ENCODE results near the gene NPPB. TPM values are rescaled to one million over a fixed set of nuclear protein-coding genes. Genes with fewer than 3 reads are reported as not detected.

NPPB gene
- total RNA-seq, 1 donor from 2014 or later = not detected

- no peak for DNase-seq
- no peaks in the 10 kb centered on the region for H3K36me3 Mint-ChIP-seq (ENCODE audit: low read depth)
- H3K4me1 Mint-ChIP-seq = peaks cover 2% of the 10 kb centered on the region
- H3K9me3 Mint-ChIP-seq = no peaks in the 10 kb centered on the region
- intact Hi-C loops (cut with micrococcal nuclease) = no loop called here
- H3K4me3 Mint-ChIP-seq = no peak overlapping the region
- peaks cover 6% of the 10 kb centered on the region for H3K27me3 Mint-ChIP-seq
- H3K27ac Mint-ChIP-seq = no peak overlapping the region
Observed at GRCh38 chr1:11878081-11878890, 19.5 kb upstream of the NPPB start.

GRCh38 chr1:11877074-11877473 lies 18.3 kb upstream of the NPPB start:
- Mint-ChIP-seq H3K36me3 (ENCODE audit: low read depth) (no peaks in the 10 kb centered on the region), H3K27me3 (peaks cover 9% of the 10 kb centered on the region), H3K9me3 (no peaks in the 10 kb centered on the region), H3K27ac (no peak overlapping the region), H3K4me1 (no peaks in the 10 kb centered on the region), H3K4me3 (no peak overlapping the region)
- no peak for DNase-seq
- intact Hi-C loops (cut with micrococcal nuclease) = no loop called here

DNA sequence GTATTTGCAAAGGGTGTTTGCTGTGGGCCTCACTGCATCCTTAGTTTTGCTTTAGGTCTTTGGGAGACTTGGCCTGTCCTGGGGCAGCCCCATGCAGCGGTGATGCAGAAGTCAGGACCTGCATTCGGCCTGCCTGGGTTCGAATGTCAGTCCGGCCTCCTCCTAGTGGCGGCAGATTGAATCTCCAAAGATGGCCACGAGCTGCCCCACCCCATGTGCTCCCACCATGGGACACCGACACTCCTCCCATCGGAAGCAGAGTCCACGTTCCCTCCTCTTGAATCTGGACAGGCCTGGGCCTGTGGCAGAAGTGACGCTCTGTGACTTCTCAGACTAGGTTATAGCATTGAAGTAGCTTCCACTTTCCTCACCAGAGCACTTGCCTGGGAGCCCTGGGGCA lies 16.3 kb upstream of the NPPB start:
- intact Hi-C loops (cut with micrococcal nuclease) = no loop called here
- Mint-ChIP-seq H3K27ac (no peak overlapping the region), H3K4me1 (no peaks in the 10 kb centered on the region), H3K27me3 (peaks cover 9% of the 10 kb centered on the region), H3K9me3 (no peaks in the 10 kb centered on the region), H3K4me3 (no peak overlapping the region), H3K36me3 (ENCODE audit: low read depth) (no peaks in the 10 kb centered on the region)
- no peak for DNase-seq

DNA sequence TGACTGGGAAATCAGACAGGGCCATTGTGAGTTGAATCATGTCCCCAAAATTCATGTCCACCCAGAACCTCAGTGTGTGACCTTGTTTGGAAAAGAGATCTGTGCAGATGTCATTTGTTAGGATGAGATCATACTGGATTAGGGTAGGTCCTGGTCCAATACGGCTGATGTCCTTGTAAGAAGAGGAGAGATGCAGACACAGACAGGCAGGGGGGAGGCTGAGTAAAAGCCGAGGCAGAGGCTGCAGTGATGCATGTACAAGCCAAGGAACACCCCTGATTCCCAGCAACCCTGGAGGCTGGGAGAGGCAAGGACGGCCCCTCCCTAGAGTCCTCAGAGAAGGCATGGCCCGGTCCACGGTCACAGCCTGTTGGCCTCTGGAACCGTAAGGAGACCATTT lies 15.9 kb upstream of the NPPB start:
- DNase-seq = no peak
- intact Hi-C loops (cut with micrococcal nuclease) = no loop called here
- H3K36me3 Mint-ChIP-seq (ENCODE audit: low read depth) = no peaks in the 10 kb centered on the region
- H3K9me3 Mint-ChIP-seq = no peaks in the 10 kb centered on the region
- no peak overlapping the region for H3K27ac Mint-ChIP-seq
- no peaks in the 10 kb centered on the region for H3K4me1 Mint-ChIP-seq
- H3K4me3 Mint-ChIP-seq = no peak overlapping the region
- H3K27me3 Mint-ChIP-seq = peaks cover 9% of the 10 kb centered on the region

DNA sequence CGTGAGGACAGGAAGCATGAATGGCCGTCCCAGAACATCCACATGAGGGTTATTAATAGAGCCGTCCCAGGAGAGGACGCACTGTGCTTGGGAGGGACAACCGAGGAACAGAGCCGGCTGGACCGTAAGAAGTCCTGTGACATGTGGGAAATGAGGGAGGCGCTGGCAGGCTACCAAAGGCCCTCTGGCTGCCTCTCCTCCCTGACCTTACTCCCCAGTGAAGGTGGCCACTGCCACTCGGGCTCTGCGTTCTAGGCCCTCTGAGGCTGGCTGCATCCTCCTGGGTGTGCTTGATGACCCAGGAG lies 15.5 kb upstream of the NPPB start:
- no peaks in the 10 kb centered on the region for H3K9me3 Mint-ChIP-seq
- H3K27ac Mint-ChIP-seq = no peak overlapping the region
- H3K27me3 Mint-ChIP-seq = peaks cover 11% of the 10 kb centered on the region
- no peaks in the 10 kb centered on the region for H3K4me1 Mint-ChIP-seq
- H3K4me3 Mint-ChIP-seq = no peak overlapping the region
- DNase-seq = no peak
- intact Hi-C loops (cut with micrococcal nuclease) = no loop called here
- no peaks in the 10 kb centered on the region for H3K36me3 Mint-ChIP-seq (ENCODE audit: low read depth)

DNA sequence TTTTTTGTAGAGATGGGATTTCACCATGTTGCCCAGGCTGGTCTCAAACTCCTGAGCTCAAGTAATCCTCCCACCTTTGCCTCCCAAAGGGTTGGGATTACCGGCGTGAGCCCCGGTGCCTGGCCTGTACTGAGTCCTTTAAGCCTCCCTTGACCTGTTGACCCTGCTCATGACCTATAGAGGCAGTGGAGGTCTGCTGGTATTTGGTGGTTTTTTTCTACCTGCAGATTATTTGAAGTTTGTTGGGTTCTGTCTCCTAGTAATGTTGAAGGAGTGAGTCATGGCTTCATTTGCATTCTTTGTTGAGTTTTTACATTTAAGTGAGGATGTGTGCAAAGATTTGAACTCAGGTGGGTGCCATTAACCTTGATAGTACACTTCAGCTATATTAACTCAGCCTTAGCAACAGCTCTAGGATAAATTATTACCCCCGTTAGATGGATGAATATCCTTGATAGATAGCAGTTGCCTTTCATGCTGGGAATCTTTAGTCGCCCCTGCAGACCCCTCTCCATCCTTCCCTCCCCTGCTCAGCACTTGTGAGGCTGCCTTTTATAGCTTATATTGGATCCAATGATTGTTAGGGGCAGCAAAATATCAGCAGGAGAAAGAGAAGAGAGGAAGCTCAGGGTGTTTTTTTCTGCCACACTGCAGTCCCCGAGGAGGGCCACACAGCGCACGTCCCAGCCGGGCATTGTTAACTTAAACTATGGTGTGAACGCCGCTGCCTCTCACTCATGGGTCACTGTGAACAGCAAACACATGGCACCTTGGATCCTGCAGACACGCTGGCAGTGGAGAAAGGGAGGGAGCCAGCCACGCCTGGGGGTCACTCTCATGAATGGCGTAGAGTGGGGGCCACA lies 14.9 kb upstream of the NPPB start:
- intact Hi-C loops (cut with micrococcal nuclease) = no loop called here
- no peak overlapping the region for H3K4me3 Mint-ChIP-seq
- no peaks in the 10 kb centered on the region for H3K36me3 Mint-ChIP-seq (ENCODE audit: low read depth)
- no peak for DNase-seq
- no peaks in the 10 kb centered on the region for H3K9me3 Mint-ChIP-seq
- no peaks in the 10 kb centered on the region for H3K4me1 Mint-ChIP-seq
- H3K27ac Mint-ChIP-seq = no peak overlapping the region
- H3K27me3 Mint-ChIP-seq = peaks cover 11% of the 10 kb centered on the region

- Mint-ChIP-seq H3K27ac (no peak overlapping the region), H3K4me1 (no peaks in the 10 kb centered on the region), H3K36me3 (ENCODE audit: low read depth) (no peaks in the 10 kb centered on the region), H3K4me3 (no peak overlapping the region), H3K9me3 (no peaks in the 10 kb centered on the region), H3K27me3 (peaks cover 11% of the 10 kb centered on the region)
- intact Hi-C loops (cut with micrococcal nuclease) = no loop called here
- no peak for DNase-seq
Observed at GRCh38 chr1:11872545-11872944, 13.8 kb upstream of the NPPB start.

DNA sequence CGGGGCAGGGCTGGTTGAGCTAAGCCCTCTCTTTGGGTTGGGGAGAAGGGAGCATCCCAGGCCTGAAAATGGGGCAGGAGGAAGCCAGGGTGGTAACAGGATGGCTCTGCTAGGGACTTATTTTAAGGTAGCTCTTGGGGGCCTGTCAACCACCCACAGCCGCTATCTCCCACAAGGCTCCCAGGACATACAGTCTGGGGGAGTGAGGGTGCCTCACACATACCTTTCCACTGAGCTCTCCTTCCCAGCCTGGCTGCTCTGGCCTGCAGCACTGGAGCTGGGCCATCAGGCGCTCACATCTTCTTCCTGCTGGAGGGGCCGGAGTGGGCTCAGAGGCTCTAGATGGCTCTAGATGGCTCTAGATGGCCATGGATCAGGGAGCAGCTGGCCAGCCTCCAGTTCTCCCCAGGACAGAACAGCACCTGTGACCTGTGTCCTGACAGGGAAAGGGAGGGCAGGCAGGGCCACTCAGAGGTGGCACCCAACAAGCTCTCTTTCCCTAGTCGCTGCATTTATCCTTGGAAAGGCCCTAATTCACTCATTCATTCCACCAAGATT lies 11.0 kb upstream of the NPPB start:
- no peaks in the 10 kb centered on the region for H3K36me3 Mint-ChIP-seq (ENCODE audit: low read depth)
- intact Hi-C loops (cut with micrococcal nuclease) = no loop called here
- no peak overlapping the region for H3K4me3 Mint-ChIP-seq
- no peak overlapping the region for H3K27ac Mint-ChIP-seq
- H3K4me1 Mint-ChIP-seq = no peaks in the 10 kb centered on the region
- peaks cover 7% of the 10 kb centered on the region for H3K27me3 Mint-ChIP-seq
- H3K9me3 Mint-ChIP-seq = no peaks in the 10 kb centered on the region
- DNase-seq = no peak

GRCh38 chr1:11869104-11869503 lies 10.4 kb upstream of the NPPB start:
- no peak for DNase-seq
- Mint-ChIP-seq H3K4me3 (no peak overlapping the region), H3K27ac (no peak overlapping the region), H3K27me3 (peaks cover 5% of the 10 kb centered on the region), H3K4me1 (no peaks in the 10 kb centered on the region), H3K9me3 (no peaks in the 10 kb centered on the region), H3K36me3 (ENCODE audit: low read depth) (no peaks in the 10 kb centered on the region)
- intact Hi-C loops (cut with micrococcal nuclease) = no loop called here

- H3K9me3 Mint-ChIP-seq = no peaks in the 10 kb centered on the region
- H3K36me3 Mint-ChIP-seq (ENCODE audit: low read depth) = no peaks in the 10 kb centered on the region
- intact Hi-C loops (cut with micrococcal nuclease) = no loop called here
- DNase-seq = no peak
- H3K4me1 Mint-ChIP-seq = no peaks in the 10 kb centered on the region
- H3K27me3 Mint-ChIP-seq = peaks cover 5% of the 10 kb centered on the region
- H3K4me3 Mint-ChIP-seq = no peak overlapping the region
- H3K27ac Mint-ChIP-seq = no peak overlapping the region
Observed at GRCh38 chr1:11868331-11868980, 9.7 kb upstream of the NPPB start.

DNA sequence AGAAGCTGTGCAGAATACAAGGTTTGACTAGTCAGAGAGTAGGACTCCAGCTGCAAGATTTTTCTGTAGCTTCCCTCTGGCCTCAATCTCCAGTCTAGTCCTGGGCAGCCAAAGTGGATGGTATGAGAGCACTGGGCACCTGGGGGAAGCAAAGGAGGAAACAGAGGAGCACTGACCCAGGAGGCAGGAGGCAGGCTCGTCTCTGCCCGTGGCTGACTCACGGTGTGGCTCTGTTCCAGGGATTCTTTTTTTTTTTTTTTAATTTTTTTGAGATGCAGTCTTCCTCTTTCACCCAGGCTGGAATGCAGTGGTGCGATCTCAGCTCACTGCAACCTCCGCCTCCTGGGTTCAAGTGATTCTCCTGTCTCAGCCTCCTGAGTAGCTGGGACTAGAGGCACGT lies 4.1 kb upstream of the NPPB start:
- no peaks in the 10 kb centered on the region for H3K9me3 Mint-ChIP-seq
- no peaks in the 10 kb centered on the region for H3K4me1 Mint-ChIP-seq
- no peak for DNase-seq
- intact Hi-C loops (cut with micrococcal nuclease) = no loop called here
- peaks cover 35% of the 10 kb centered on the region for H3K27me3 Mint-ChIP-seq
- no peak overlapping the region for H3K4me3 Mint-ChIP-seq
- H3K27ac Mint-ChIP-seq = no peak overlapping the region
- H3K36me3 Mint-ChIP-seq (ENCODE audit: low read depth) = no peaks in the 10 kb centered on the region

DNA sequence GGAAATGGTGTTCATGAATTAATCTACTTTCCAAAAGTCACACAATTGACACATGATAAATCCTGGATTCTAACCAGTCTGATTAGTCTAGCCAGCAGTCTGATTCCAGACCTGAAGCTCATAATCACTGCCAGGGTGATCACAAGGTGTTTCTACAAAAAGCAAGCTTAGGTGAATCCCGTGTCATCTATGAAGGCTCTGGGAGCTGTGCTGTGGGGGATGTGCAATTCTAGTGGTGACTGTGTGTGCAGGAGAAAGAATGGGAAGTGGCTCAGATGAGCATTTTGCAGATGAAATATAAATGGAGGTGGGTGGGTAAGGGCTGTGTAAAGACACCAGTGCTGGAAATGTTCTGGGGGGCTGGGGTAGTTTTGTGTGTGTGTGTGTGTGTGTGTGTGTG lies 1.8 kb upstream of the NPPB start:
- Mint-ChIP-seq H3K4me1 (no peaks in the 10 kb centered on the region), H3K9me3 (no peaks in the 10 kb centered on the region), H3K27me3 (peaks cover 45% of the 10 kb centered on the region), H3K4me3 (no peak overlapping the region), H3K36me3 (ENCODE audit: low read depth) (no peaks in the 10 kb centered on the region), H3K27ac (no peak overlapping the region)
- intact Hi-C loops (cut with micrococcal nuclease) = no loop called here
- DNase-seq = no peak

- H3K9me3 Mint-ChIP-seq = no peaks in the 10 kb centered on the region
- H3K27me3 Mint-ChIP-seq = peaks cover 45% of the 10 kb centered on the region
- no peaks in the 10 kb centered on the region for H3K36me3 Mint-ChIP-seq (ENCODE audit: low read depth)
- no peaks in the 10 kb centered on the region for H3K4me1 Mint-ChIP-seq
- DNase-seq = no peak
- H3K27ac Mint-ChIP-seq = no peak overlapping the region
- no peak overlapping the region for H3K4me3 Mint-ChIP-seq
- intact Hi-C loops (cut with micrococcal nuclease) = no loop called here
Observed at GRCh38 chr1:11860083-11860482, 1.3 kb upstream of the NPPB start.

All from activated CD4-positive, alpha-beta T cell treated with anti-CD3 and anti-CD28 coated beads, Interleukin-2, amount 10 ng/mL, durations not matched to agents 24 days and 14 days (primary cell).